GM21367 (cell line): Measurements from ENCODE around the gene PLCD1.
"Not testable (repeated sequence)": the region's sequence is repeated elsewhere in the genome, so short reads cannot be mapped to it uniquely, and the experiment has no call there.

Source experiments
- ATAC-seq: cut with Tn5 transposase; IDR thresholded peaks from one replicate; pipeline ENCODE4 v1.9.1; 2021; ENCODE audit not compliant: unreplicated experiment

Gene PLCD1

DNA sequence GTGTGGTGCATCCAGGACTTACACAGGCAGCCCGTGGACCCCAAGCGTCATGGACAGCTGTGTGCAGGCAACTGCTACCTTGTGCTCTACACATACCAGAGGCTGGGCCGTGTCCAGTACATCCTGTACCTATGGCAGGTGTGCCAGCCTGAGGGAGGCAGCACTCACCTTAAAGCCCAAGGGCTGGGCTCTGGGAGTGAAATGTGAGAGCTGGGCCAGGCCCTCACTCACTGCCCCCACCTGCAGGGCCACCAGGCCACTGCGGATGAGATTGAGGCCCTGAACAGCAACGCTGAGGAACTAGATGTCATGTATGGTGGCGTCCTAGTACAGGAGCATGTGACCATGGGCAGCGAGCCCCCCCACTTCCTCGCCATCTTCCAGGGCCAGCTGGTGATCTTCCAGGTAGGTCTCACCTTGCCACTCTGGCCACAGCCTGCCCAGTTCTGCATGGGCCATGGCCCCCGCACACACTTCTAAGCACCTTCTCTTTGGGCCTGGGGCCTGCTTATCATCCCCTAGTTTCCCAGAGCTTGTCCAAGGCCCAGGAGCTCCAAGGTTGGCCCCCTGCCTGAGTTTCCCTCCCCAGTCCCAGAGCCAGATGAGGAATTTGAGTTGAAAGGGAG lies 27.9 kb downstream of the PLCD1 start:
- ATAC-seq, result no peak

DNA sequence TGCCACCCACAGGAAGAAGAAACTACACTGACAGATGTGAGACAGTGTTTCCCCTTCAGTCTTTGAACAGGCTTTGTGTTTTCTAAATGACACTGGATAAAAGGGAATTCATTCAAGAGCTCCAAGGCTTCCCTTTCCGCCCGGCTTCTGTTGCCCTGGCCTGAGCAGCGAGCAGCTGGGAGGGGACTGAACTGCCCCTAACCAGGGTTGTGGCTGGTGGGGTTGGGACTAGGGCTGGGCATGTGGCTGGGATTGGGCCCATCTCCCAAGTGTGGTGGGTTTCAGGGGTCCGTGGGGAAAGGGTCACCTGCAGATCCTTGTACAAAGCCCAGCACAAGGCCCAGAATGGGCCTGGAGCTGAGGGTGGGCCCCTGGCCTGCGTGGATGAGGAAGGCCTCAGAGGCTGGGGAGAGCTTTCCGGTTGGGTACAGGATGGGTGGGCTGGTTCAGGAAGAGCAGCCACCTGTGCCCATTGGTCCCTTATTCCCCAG lies 28.4 kb downstream of the PLCD1 start:
- ATAC-seq, result no peak

DNA sequence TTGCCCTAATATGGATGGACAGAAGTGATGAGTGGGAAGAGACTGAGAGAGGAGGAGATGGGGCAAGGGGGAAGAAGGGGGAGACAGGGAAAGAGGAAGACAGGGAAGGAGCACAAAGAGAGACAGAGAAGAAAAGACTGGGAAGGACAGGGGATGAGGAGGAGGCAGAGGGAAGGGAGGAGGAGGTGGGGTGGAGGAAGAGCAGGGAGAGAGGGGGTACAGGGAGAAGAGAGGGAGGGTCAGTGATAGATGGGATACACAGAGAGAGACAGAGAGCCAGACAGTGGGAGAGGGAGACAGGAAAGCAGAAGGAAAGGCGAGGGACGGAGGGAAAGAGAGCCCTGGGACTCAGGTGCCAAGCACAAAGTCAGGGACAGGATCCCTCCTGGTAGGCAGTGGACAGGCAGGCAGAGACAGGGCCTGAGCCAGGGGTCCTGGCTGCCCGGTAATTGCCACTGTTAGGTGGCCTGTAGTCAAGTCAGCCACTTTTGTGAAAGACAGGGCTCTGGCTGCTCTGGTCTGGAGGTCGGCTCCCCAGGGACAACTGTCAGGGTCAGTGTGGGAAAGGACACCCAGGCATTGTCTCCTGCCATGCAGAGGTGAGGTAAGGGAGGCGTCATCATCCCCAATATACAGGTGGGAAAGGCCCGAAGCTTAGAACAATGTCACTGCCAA lies 29.1 kb downstream of the PLCD1 start:
- ATAC-seq, result no peak

DNA sequence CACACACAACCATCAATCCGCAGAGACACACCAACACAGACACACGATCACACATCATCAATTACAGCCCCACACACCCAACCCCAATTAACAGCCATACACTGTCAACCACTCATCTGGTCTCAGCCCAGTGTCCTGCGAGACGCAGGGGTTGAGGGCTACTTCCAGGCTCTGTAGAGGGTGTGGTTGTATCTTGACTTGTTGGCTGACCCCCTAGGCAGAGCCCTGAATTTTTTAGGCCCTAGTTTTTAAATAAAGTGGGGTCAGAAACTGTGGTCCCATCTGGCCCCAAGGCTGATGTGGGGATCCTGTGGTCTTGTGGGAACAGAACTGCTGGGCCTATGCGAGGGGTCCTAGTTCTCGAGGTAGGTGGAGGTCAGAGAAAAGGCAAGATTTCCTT lies 29.6 kb downstream of the PLCD1 start:
- ATAC-seq, result no peak

DNA sequence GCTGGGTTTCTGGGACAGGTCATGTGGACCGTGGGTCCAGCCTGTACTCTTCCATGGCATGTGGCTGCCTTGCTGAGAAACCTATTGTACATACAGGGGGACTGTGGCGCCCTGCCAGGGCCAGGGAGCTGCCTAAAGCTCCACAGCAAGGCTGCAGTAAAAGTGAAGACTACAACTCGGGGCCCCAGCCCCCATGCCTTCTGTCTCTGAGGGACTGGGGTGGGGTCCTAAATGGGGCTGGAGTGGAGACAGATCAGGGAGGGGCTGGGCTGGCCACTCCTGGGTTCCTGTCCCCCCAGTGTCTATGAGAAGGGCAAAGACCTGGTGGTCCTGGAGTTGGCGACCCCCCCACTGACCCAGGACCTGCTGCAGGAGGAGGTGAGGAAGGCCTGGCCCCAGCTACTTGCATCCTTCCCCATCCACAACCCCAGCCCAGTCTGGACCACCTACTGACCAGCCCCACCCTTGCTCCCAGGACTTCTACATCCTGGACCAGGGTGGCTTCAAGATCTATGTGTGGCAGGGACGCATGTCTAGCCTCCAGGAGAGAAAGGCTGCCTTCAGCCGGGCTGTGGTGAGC lies 31.6 kb downstream of the PLCD1 start:
- no peak for ATAC-seq

DNA sequence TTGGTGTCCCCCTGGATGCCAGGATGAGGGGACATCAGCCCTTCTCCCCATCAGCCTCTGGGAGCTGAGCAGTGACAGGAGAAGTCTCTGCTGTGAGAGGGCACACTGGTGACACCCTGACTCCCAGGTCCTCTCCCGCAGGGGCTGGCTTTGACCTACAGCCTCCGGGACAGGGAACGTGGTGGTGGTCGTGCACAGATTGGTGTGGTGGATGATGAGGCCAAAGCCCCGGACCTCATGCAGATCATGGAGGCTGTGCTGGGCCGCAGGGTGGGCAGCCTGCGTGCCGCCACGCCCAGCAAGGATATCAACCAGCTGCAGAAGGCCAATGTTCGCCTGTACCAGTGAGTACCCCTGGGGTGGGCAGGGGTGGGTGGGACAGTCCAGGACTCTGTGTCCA lies 32.1 kb downstream of the PLCD1 start:
- ATAC-seq, result no peak

DNA sequence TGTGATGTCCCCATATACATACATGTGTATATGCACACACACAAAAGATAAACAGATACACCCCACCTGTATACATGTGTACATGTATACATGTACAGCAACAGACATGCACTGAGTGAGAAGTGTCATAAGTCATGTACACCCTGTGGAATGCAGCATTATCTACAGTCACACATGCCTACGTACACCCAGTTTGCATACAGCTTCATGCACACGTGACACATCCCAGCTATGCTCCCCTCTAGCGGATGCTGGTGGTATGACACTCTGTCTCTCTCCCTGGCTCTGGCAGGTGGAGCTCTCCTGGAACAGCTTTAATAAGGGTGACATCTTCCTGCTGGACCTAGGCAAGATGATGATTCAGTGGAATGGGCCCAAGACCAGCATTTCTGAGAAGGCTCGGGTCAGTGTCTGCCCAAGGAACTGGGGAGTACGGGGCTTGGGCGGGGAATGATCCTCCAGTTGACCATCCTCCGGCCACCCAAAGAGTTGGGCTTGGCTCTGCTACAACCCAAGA lies 32.6 kb downstream of the PLCD1 start:
- peak; percentile 53 for ATAC-seq

DNA sequence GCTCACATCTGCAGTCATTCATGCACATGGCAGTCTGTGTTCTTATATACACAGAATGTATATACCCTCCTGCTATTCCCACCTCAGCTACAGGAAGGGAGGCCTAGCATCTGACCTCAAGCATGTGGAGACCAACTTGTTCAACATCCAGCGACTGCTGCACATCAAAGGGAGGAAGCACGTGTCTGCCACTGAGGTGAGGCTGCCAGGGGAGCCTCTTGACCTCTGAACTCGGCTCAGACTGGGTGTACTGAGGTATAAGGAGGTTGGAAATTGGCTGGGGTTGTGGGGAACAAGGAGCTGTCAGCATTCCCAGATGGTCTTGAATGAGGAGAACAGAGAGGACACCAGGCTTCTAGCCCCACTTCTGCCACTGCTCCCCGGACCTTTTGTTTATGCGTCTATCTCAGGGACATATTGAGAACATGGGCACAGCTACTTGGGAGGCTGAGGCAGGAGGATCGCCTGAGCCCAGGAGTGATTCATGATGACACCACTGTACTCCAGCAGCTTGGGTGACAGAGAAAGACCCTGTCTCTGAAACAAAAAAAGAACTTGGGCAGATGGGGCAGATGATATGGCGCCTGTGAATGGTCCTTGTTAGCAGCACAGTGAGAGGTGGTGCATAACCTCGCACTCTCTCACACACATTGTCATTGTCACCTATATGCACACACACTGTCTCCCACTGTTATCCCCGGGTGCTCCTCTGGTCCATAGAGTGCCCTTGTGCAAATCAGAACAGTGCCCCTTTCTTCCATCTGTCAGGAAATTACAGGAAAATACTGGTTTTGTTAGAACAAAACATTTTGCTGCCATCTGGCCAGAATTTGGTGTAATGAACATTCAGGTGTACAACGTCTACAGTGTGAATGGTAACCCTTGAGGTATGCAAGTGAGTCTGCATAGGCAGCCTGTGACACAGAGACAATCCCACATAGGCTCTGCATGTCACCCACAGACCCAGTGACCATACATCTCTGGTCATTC lies 33.5 kb downstream of the PLCD1 start:
- no peak for ATAC-seq

DNA sequence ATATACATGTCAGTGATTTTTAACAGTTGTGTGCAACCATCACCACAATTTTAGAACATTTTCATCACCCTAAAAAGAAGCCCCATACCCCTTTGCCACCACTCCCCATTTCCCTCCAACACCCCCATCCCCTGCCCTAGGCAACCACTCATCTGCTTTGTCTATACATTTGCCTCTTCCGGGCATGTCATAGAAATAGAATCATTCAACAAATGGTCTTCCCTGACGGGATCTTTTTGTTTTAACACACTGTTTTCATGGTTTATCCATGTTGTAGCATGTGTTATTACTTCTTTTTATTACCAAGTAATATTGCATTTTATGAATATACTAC lies 34.8 kb downstream of the PLCD1 start:
- no peak for ATAC-seq

DNA sequence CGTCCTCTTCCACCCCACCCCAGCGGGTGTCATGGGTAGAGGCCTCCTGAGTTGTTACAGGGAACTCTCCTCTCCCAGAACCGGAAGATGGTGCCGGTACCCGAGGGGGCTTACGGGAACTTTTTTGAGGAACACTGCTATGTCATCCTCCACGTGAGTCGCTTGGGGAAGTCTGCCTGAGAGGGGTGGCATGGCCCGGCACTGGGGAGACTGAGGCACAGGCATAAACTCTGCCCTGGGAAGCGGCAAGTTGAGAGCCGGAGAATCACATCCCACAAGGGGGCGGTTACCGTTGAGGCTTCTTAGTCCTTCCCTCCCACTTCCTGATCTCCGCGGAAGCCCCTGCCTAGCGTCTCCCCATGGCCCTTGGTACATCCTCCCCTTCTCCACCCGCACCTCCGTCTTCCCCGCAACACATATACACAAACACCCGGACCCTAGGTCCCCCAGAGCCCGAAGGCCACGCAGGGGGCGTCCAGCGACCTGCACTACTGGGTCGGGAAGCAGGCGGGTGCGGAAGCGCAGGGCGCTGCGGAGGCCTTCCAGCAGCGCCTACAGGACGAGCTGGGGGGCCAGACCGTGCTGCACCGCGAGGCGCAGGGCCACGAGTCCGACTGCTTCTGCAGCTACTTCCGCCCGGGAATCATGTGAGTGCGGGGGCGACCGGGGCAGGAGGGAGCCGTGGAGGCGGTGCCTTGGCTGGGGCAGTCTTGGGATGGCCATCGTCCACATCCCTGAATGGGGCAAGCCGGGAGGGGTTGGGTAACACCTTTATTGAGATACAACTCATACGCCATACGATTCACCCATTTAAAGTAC lies 35.4 kb downstream of the PLCD1 start:
- peak; percentile 52 for ATAC-seq

DNA sequence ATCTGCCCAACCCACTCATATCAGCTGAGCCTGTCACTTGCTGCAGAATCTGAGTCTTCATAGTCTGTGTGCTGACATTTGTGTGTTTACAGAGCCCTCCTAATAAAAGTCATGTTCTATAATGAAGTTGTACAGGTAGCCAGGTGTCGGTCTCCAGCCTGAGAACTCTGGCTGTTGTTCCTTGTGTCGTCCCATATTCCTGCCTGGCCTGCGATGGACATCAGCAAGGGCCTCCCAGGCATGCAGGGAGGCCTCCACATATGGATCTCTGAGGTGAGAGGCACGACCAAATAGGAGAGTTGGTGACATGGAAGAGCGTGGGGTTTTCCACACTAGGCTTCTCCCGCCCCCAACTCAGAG lies 36.0 kb downstream of the PLCD1 start:
- no peak for ATAC-seq

DNA sequence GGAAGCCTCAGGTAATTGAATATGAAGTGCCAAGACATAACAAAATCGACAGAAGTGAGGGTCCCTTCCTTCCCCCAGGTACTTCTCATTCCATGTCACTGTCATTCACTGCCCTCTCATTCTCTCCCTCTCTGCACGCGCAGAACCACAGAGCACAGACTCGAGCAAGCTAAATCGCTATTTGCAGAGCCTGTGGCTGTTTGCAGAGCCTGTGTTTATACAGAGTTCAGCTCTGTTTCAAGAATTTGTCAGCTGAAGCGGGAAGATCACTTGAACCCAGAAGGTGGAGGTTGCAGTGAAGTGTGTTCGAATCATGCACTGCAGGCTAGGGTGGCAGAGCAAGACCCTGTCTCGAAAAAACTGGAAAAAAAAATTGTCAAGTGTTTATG lies 36.4 kb downstream of the PLCD1 start:
- ATAC-seq, result no peak

DNA sequence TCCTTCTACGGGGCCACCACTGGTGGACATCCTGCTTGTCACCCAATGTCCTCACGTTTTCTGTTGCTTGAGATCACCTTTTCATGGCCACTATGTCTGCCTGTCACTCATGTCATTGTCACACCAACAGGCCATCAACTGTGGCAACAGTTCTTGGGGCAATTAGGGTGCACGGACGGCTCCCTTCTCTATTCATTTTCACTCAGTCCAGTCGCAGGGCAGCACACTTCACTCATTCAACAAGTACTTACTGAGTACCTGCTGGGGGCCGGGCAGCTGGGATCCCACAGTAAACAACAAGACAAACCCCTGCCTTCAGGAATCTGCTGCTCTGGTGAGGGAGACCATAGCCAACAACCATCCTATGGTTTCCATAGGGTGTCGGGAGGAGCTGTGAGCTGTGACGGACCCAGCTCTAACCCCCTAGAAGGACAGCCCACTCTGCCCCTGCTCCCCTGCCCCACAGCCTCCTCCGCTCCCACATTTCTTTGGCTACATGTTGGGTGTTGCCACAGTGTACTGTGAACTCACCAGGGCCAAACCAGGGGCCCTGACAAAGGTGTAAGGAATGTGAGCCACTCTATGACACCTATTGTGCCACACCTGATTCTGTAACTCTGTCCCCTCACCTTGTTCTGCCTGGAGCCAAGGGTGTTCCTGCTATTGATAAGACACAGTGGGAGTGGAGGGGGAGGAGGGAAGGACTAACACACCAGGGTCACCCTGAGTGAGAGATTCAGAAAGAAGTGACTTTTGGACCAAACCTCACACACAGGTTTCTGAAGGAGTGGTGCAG lies 37.0 kb downstream of the PLCD1 start:
- no peak for ATAC-seq

DNA sequence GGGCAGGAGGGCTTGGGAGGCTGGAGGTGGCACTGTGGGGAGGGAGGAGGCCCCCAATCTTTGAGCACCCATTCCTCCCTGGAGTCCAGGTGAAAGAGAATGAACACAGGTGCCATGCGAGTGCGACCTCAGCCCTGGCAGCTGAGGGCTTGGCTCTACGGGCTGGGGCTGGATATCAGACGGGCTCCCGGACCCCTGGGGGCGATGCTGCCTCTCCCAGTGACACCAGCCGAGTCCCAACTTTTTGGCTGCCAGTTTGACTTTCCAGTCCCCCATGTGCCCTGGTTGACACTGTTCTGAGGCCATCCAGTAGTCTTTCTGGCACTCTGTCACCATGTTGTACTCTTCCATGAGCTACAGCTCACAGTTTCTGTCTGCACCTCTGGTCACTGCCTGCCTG lies 37.6 kb downstream of the PLCD1 start:
- no peak for ATAC-seq

DNA sequence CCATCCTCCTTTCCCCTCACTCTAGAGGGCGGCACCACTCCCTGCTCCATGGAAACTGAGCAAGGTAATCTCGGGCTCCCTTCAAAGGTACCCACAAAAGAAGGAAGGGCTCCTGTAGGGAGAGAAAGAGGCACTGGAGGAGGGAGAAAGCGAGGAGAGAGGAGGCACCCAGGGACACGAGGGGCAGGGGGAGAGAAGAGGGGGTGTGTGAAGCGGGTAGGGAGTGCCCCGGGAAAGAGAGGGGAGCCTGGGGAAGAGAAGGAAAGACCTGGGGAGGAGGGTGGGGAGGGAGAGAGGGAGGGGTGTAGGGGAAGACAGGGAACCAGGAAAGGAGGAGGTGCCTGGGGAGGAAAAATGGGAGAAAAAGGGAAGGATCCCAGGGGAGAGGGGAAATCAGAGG lies 38.3 kb downstream of the PLCD1 start:
- ATAC-seq, result no peak

DNA sequence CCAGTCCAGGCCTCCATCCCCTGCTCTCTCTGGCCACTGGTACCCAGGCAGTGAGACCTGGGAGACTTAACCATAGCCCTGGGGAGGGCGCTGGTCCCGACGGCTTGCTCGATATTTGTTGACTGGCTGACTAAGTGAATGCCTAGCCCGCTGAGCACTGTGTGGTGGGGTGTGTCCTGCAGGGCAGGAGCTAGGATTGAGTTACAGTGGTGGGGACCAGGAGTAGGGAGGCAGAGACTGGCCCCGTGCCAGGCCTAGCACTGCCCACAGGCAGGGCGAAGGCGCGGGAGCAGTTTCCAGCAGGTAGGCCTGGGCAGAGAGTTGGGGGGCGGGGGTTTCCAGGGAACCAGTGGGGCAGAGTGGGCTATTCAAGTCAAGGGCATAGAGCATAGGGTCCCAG lies 38.9 kb downstream of the PLCD1 start, which contains the start of gene VILL:
TSS of gene VILL (plus strand) at position 260 of the 400 bp plus-strand sequence. CDS start 2,887 bp downstream, outside the sequence.
- no peak for ATAC-seq

DNA sequence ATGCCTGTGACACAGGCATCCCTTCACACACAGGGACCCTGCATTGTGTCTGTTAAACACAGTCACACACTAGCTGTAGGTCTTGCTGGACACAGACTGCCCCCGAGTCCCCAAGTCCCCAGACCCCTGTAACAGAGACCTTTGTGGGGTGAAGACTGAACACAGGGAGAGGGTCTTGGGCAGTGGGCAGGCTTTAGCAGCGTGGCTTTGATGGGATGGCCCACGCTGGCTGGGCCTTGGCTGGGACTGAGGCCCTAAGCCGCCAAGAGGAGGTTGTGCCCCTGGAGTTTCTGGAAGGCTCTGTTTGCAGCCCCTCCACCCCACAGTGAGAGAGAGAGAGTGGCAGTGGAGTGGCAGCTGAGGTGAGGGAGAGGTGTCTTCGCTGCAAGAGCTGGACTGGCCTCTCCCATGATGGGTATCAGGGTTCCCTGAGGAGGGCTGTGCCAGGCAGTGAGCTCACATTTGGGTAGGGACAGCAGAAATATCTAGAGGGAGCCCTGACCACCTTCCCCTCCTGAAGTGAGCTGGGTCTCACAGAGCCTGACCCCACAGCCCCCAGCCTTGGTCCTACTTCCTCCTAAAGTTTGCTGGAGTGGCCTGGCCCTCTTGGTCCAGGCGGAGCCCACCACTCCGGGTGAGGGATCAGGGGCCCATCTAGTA lies 39.5 kb downstream of the PLCD1 start:
- no peak for ATAC-seq

DNA sequence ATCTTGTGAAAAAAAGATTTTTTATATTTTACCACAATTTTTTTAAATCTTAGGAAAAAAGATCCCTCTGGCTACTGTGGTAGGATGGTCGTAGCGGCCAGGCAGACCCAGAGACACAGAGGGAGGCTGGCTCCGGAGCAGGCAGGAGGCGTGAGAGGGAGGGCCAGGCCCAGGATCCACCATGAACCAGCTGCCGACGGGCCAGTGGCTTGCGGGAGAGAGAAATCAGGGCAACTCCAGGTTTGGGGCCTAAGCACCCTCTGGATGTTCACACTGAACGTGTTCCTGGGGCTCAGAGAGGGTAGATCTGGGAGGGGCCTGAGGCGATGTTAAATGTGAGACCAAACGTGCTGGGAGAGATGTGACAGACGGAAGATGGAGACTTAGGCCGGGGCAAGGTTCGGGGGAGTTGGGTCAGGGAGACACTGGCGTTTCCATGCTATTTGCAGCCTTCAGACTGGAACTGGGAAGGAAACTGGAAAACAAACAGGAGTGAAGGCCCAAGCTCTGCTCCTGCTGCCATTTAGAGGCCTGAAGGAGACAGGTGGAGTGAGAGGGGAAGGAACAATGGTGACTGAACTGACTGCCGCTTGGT lies 40.4 kb downstream of the PLCD1 start:
- no peak for ATAC-seq

DNA sequence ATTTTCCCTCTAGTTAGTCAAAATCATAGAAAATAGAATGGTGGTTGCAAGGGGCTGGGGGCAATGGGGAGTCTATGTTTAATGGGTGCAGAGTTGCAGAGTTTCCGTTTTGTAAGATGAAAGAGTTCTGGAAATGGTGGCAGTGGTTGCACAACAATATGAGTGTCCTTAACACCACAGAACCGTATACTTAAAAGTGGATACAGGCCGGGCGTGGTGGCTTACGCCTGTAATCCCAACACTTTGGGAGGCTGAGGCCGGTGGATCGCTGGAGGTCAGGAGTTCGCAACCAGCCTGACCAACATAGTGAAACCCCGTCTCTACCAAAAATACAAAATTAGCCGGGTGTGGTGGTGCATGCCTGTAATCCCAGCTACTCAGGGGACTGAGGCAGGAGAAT lies 41.1 kb downstream of the PLCD1 start:
- not testable (repeated sequence) for ATAC-seq
